ENCODE data around the gene DNM3.

The DNM3 gene

DNA sequence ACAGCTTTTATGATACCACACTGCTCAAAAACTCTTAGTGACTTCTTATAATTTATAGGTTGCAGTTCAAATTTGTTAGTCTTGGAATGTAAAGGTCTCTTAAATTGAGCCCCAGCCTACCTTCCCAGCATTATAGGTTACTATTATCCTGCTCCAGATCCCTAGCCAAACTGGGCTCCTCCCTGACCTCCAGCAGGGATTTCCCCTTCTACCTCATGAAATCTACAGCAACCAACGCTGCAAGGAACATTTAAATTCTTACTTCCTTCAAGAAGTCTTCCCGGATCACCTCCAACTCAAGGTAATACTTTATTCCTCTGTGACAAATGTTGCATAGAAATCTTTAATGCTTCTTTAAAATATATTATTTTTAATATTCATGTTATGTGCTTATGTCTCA is 324.1 kb downstream of the DNM3 start:
- H2AFZ ChIP-seq (ENCODE audit: low read depth, low read length, severe bottlenecking) = no peak overlapping the region
- H3K9ac ChIP-seq (ENCODE audit: low read length) = no peak overlapping the region
- no peaks in the 10 kb centered on the region for H3K9me2 ChIP-seq (replicated peaks; ENCODE audit: insufficient read depth, low read length)
- no peak overlapping the region for H3K27ac ChIP-seq (ENCODE audit: low read depth, low read length)
- H3K36me3 ChIP-seq (ENCODE audit: low read length) = no peaks in the 10 kb centered on the region
- H3K79me2 ChIP-seq (ENCODE audit: insufficient read depth, low read length) = no peaks in the 10 kb centered on the region
- no peaks in the 10 kb centered on the region for H4K20me1 ChIP-seq (ENCODE audit: low read depth, low read length)
- H3K4me3 ChIP-seq (ENCODE audit: insufficient read depth, low read length, poor library complexity, severe bottlenecking) = no peak overlapping the region
- TF ChIP-seq EZH2phosphoT487 (conservative IDR thresholded peaks at IDR 0.05; ENCODE audit: low read length) = no peak
- TF ChIP-seq, protein P1, sequence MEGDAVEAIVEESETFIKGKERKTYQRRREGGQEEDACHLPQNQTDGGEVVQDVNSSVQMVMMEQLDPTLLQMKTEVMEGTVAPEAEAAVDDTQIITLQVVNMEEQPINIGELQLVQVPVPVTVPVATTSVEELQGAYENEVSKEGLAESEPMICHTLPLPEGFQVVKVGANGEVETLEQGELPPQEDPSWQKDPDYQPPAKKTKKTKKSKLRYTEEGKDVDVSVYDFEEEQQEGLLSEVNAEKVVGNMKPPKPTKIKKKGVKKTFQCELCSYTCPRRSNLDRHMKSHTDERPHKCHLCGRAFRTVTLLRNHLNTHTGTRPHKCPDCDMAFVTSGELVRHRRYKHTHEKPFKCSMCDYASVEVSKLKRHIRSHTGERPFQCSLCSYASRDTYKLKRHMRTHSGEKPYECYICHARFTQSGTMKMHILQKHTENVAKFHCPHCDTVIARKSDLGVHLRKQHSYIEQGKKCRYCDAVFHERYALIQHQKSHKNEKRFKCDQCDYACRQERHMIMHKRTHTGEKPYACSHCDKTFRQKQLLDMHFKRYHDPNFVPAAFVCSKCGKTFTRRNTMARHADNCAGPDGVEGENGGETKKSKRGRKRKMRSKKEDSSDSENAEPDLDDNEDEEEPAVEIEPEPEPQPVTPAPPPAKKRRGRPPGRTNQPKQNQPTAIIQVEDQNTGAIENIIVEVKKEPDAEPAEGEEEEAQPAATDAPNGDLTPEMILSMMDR (IDR thresholded peaks at IDR 0.05; ENCODE audit: insufficient read depth, low read length, poor library complexity, severe bottlenecking) = no peak
- no peaks in the 10 kb centered on the region for H3K27me3 ChIP-seq (ENCODE audit: low read length)
- no peaks in the 10 kb centered on the region for H3K9me3 ChIP-seq (ENCODE audit: insufficient read depth, low read length)
- no peak overlapping the region for H3K4me2 ChIP-seq (ENCODE audit: low read depth, low read length, poor library complexity, severe bottlenecking)
- H3F3A ChIP-seq (ENCODE audit: insufficient read depth) = no peaks in the 10 kb centered on the region

DNA sequence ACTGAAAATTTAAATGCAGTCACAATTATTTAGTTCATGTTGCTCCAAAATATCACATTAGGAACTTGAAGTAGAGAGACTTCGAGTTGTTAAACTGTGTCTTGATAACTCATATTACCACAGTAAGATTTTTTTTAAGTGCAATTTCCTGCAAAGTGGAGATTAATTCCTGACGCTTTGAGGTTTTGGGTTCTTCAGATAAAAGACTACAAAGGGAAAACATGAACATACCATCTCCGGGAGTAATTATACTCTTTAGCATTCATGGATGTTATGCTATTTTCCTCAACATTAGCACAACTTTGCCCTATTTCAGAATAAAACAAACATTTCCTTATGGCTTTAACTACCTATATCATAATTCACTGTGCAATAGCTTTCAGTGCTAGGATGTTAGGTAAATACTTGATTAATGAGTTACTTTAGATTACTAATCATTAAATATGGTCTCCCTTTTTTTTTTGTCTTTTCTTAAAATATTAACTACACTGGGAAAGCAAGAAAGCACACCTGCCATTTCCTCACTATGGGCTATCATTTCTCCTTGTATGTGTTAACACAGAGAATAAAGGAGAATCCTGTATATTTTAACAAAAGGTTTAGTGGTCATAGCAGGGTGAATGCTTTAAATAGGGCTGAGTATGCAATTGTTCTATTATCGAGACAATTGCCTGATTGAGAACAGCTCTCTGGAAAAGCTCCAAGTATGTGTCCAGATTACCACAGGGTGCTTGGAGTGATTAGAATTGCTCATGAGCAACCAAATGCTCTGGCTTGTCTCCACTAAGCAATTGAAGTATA is 326.7 kb downstream of the DNM3 start:
- Histone ChIP-seq H3F3A (ENCODE audit: insufficient read depth) (no peaks in the 10 kb centered on the region), H3K9me2 (replicated peaks; ENCODE audit: insufficient read depth, low read length) (no peaks in the 10 kb centered on the region), H3K4me2 (ENCODE audit: low read depth, low read length, poor library complexity, severe bottlenecking) (no peak overlapping the region), H3K79me2 (ENCODE audit: insufficient read depth, low read length) (no peaks in the 10 kb centered on the region), H3K27ac (ENCODE audit: low read depth, low read length) (no peak overlapping the region), H2AFZ (ENCODE audit: low read depth, low read length, severe bottlenecking) (no peak overlapping the region), H3K9me3 (ENCODE audit: insufficient read depth, low read length) (no peaks in the 10 kb centered on the region), H3K36me3 (ENCODE audit: low read length) (no peaks in the 10 kb centered on the region), H3K27me3 (ENCODE audit: low read length) (no peaks in the 10 kb centered on the region), H3K9ac (ENCODE audit: low read length) (no peak overlapping the region), H4K20me1 (ENCODE audit: low read depth, low read length) (no peaks in the 10 kb centered on the region), H3K4me3 (ENCODE audit: insufficient read depth, low read length, poor library complexity, severe bottlenecking) (no peak overlapping the region)
- TF ChIP-seq, protein P1 (IDR thresholded peaks at IDR 0.05; ENCODE audit: insufficient read depth, low read length, poor library complexity, severe bottlenecking) = no peak
- TF ChIP-seq EZH2phosphoT487 (conservative IDR thresholded peaks at IDR 0.05; ENCODE audit: low read length) = no peak

DNA sequence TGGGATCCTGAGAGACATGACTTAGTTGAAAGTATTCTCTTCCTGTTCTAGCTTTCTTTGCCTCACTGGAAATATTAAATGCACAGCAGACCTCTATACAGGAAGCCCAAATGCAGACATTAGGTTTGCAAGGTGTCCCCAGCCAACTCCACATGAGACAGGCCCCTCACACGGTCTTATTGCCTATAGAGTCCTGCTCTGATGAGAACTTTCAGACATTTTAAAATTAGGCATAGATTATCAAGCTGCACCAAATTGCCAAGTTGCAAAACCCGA is 327.2 kb downstream of the DNM3 start:
- Histone ChIP-seq H3K4me3 (ENCODE audit: insufficient read depth, low read length, poor library complexity, severe bottlenecking) (no peak overlapping the region), H4K20me1 (ENCODE audit: low read depth, low read length) (no peaks in the 10 kb centered on the region), H3K27me3 (ENCODE audit: low read length) (no peaks in the 10 kb centered on the region), H3K27ac (ENCODE audit: low read depth, low read length) (no peak overlapping the region), H3F3A (ENCODE audit: insufficient read depth) (no peaks in the 10 kb centered on the region), H3K9me2 (replicated peaks; ENCODE audit: insufficient read depth, low read length) (no peaks in the 10 kb centered on the region), H2AFZ (ENCODE audit: low read depth, low read length, severe bottlenecking) (no peak overlapping the region), H3K9ac (ENCODE audit: low read length) (no peak overlapping the region), H3K9me3 (ENCODE audit: insufficient read depth, low read length) (no peaks in the 10 kb centered on the region), H3K79me2 (ENCODE audit: insufficient read depth, low read length) (no peaks in the 10 kb centered on the region), H3K36me3 (ENCODE audit: low read length) (no peaks in the 10 kb centered on the region), H3K4me2 (ENCODE audit: low read depth, low read length, poor library complexity, severe bottlenecking) (no peak overlapping the region)
- no peak for TF ChIP-seq EZH2phosphoT487 (conservative IDR thresholded peaks at IDR 0.05; ENCODE audit: low read length)
- TF ChIP-seq, protein P1 (IDR thresholded peaks at IDR 0.05; ENCODE audit: insufficient read depth, low read length, poor library complexity, severe bottlenecking) = no peak
